H1 (cell line): ENCODE data around the gene SLC22A31.
"Not testable (repeated sequence)": the region's sequence is repeated elsewhere in the genome, so short reads cannot be mapped to it uniquely, and the experiment has no call there.

Source experiments
- CBX5 ChIP-seq: fragments of 300-800, 300-1000 bp; sonication (generic); IDR thresholded peaks from 2 replicates; pipeline ENCODE4 v1.7.1; 2016; ENCODE audit warnings: antibody characterized with exemption, low read length, low read depth
- CEBPB ChIP-seq: IDR thresholded peaks from 2 replicates; pipeline ENCODE4 v1.6.1; 2012; ENCODE audit warnings: low read depth, low read length
- HDAC6 ChIP-seq: IDR thresholded peaks from one replicate; pipeline ENCODE4 v1.7.1; 2012; ENCODE audit warnings: low read depth, mild to moderate bottlenecking, inconsistent platforms, low read length, moderate library complexity
- JUN ChIP-seq: IDR thresholded peaks from 2 replicates; pipeline ENCODE4 v1.6.1; 2011; ENCODE audit warnings: low read depth, mild to moderate bottlenecking, improper control_type of control experiment, low read length
- JUND ChIP-seq: IDR thresholded peaks from 2 replicates; pipeline ENCODE4 v1.6.1; 2011; ENCODE audit warnings: mild to moderate bottlenecking, improper control_type of control experiment, low read length
- POLR2AphosphoS5 ChIP-seq: IDR thresholded peaks from 2 replicates; pipeline ENCODE4 v1.6.1; 2011; ENCODE audit warnings: low read depth, low read length
- RBBP5 ChIP-seq: IDR thresholded peaks from 2 replicates; pipeline ENCODE4 v1.7.1; 2012; ENCODE audit warnings: low read depth, mild to moderate bottlenecking, inconsistent platforms, low read length, moderate library complexity, borderline replicate concordance
- TAF1 ChIP-seq: IDR thresholded peaks from 2 replicates; pipeline ENCODE4 v1.6.1; 2011; ENCODE audit warnings: mild to moderate bottlenecking, low read depth, low read length
- ZNF274 ChIP-seq: IDR thresholded peaks from 2 replicates; pipeline ENCODE4 v1.7.0; 2012; ENCODE audit warnings: low read length, borderline replicate concordance; ENCODE audit errors: extremely low read depth
- TF ChIP-seq, protein P1 (sequence below): IDR thresholded peaks from 2 replicates; pipeline ENCODE4 v1.6.1; 2012; ENCODE audit warnings: inconsistent platforms
- TF ChIP-seq, protein P2 (sequence below), 3 experiments: IDR thresholded peaks; 1 replicate in 2 of 3; 2 replicates in 1 of 3; pipeline versions ENCODE4 v1.5.1 to v1.6.1; 2011; ENCODE audit warnings: low read length in 3 of 3, mild to moderate bottlenecking in 3 of 3, inconsistent platforms in 2 of 3, low read depth in 1 of 3, moderate library complexity in 1 of 3; ENCODE audit not compliant: insufficient read depth in 1 of 3; ENCODE audit errors: control extremely low read depth in 1 of 3
- TF ChIP-seq, protein P3 (sequence below): fragments of 300-600 bp; sonication (generic); IDR thresholded peaks from 2 replicates; pipeline ENCODE4 v1.7.1; 2012; ENCODE audit warnings: low read length, moderate library complexity, mild to moderate bottlenecking, inconsistent platforms; ENCODE audit not compliant: insufficient replicate concordance

DNA sequence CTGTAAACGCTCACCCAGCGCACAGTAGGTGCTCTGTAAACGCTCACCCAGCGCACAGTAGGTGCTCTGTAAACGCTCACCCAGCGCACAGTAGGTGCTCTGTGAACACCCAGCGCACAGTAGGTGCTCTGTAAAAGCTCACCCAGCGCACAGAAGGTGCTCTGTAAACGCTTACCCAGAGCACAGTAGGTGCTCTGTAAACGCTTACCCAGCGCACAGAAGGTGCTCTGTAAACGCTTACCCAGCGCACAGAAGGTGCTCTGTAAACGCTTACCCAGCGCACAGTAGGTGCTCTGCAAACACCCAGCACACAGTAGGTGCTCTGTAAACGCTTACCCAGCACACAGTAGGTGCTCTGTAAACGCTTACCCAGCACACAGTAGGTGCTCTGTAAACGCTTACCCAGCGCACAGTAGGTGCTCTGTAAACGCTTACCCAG is 13.7 kb downstream of the SLC22A31 start:
- TF ChIP-seq, protein P1, sequence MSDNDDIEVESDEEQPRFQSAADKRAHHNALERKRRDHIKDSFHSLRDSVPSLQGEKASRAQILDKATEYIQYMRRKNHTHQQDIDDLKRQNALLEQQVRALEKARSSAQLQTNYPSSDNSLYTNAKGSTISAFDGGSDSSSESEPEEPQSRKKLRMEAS, result not testable (repeated sequence)
- TF ChIP-seq, protein P2, sequence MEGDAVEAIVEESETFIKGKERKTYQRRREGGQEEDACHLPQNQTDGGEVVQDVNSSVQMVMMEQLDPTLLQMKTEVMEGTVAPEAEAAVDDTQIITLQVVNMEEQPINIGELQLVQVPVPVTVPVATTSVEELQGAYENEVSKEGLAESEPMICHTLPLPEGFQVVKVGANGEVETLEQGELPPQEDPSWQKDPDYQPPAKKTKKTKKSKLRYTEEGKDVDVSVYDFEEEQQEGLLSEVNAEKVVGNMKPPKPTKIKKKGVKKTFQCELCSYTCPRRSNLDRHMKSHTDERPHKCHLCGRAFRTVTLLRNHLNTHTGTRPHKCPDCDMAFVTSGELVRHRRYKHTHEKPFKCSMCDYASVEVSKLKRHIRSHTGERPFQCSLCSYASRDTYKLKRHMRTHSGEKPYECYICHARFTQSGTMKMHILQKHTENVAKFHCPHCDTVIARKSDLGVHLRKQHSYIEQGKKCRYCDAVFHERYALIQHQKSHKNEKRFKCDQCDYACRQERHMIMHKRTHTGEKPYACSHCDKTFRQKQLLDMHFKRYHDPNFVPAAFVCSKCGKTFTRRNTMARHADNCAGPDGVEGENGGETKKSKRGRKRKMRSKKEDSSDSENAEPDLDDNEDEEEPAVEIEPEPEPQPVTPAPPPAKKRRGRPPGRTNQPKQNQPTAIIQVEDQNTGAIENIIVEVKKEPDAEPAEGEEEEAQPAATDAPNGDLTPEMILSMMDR (IDR thresholded peaks at IDR 0.05; ENCODE audit: control extremely low read depth in 1 of 3, insufficient read depth in 1 of 3, low read depth in 1 of 3, low read length in 3 of 3), result not testable (repeated sequence)
- TF ChIP-seq TAF1, POLR2AphosphoS5, RBBP5, CEBPB, JUND, JUN, CBX5, HDAC6, ZNF274: not testable (repeated sequence)
- TF ChIP-seq, protein P3, sequence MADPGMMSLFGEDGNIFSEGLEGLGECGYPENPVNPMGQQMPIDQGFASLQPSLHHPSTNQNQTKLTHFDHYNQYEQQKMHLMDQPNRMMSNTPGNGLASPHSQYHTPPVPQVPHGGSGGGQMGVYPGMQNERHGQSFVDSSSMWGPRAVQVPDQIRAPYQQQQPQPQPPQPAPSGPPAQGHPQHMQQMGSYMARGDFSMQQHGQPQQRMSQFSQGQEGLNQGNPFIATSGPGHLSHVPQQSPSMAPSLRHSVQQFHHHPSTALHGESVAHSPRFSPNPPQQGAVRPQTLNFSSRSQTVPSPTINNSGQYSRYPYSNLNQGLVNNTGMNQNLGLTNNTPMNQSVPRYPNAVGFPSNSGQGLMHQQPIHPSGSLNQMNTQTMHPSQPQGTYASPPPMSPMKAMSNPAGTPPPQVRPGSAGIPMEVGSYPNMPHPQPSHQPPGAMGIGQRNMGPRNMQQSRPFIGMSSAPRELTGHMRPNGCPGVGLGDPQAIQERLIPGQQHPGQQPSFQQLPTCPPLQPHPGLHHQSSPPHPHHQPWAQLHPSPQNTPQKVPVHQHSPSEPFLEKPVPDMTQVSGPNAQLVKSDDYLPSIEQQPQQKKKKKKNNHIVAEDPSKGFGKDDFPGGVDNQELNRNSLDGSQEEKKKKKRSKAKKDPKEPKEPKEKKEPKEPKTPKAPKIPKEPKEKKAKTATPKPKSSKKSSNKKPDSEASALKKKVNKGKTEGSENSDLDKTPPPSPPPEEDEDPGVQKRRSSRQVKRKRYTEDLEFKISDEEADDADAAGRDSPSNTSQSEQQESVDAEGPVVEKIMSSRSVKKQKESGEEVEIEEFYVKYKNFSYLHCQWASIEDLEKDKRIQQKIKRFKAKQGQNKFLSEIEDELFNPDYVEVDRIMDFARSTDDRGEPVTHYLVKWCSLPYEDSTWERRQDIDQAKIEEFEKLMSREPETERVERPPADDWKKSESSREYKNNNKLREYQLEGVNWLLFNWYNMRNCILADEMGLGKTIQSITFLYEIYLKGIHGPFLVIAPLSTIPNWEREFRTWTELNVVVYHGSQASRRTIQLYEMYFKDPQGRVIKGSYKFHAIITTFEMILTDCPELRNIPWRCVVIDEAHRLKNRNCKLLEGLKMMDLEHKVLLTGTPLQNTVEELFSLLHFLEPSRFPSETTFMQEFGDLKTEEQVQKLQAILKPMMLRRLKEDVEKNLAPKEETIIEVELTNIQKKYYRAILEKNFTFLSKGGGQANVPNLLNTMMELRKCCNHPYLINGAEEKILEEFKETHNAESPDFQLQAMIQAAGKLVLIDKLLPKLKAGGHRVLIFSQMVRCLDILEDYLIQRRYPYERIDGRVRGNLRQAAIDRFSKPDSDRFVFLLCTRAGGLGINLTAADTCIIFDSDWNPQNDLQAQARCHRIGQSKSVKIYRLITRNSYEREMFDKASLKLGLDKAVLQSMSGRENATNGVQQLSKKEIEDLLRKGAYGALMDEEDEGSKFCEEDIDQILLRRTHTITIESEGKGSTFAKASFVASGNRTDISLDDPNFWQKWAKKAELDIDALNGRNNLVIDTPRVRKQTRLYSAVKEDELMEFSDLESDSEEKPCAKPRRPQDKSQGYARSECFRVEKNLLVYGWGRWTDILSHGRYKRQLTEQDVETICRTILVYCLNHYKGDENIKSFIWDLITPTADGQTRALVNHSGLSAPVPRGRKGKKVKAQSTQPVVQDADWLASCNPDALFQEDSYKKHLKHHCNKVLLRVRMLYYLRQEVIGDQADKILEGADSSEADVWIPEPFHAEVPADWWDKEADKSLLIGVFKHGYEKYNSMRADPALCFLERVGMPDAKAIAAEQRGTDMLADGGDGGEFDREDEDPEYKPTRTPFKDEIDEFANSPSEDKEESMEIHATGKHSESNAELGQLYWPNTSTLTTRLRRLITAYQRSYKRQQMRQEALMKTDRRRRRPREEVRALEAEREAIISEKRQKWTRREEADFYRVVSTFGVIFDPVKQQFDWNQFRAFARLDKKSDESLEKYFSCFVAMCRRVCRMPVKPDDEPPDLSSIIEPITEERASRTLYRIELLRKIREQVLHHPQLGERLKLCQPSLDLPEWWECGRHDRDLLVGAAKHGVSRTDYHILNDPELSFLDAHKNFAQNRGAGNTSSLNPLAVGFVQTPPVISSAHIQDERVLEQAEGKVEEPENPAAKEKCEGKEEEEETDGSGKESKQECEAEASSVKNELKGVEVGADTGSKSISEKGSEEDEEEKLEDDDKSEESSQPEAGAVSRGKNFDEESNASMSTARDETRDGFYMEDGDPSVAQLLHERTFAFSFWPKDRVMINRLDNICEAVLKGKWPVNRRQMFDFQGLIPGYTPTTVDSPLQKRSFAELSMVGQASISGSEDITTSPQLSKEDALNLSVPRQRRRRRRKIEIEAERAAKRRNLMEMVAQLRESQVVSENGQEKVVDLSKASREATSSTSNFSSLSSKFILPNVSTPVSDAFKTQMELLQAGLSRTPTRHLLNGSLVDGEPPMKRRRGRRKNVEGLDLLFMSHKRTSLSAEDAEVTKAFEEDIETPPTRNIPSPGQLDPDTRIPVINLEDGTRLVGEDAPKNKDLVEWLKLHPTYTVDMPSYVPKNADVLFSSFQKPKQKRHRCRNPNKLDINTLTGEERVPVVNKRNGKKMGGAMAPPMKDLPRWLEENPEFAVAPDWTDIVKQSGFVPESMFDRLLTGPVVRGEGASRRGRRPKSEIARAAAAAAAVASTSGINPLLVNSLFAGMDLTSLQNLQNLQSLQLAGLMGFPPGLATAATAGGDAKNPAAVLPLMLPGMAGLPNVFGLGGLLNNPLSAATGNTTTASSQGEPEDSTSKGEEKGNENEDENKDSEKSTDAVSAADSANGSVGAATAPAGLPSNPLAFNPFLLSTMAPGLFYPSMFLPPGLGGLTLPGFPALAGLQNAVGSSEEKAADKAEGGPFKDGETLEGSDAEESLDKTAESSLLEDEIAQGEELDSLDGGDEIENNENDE, result not testable (repeated sequence)
